Tibial nerve (tissue), 4 donors: ENCODE measurements around the gene SCARF1.

ENCODE experiments used
- EP300 ChIP-seq, 2 donors: sonication (generic); formaldehyde crosslinking; IDR thresholded peaks; one replicate each; pipeline ENCODE4 v1.6.1; 2017; ENCODE audit warnings: antibody characterized with exemption in 2 of 2, mild to moderate bottlenecking in 1 of 2
- POLR2A ChIP-seq, 2 donors: fragments of 450-650 bp; IDR thresholded peaks; one replicate each; pipeline ENCODE4 v1.6.1; 2017; ENCODE audit warnings: antibody characterized with exemption in 2 of 2, mild to moderate bottlenecking in 2 of 2, moderate library complexity in 2 of 2
- TF ChIP-seq, protein P1 (sequence below), 5 experiments: fragments of 200-600 bp in 3 of 5; fragments of 450-650 bp in 2 of 5; sonication (generic) in 3 of 5; IDR thresholded peaks; one replicate each; pipeline ENCODE4 v1.5.1; 2016 to 2019; ENCODE audit warnings: antibody characterized with exemption in 5 of 5, mild to moderate bottlenecking in 3 of 5, moderate library complexity in 2 of 5

DNA sequence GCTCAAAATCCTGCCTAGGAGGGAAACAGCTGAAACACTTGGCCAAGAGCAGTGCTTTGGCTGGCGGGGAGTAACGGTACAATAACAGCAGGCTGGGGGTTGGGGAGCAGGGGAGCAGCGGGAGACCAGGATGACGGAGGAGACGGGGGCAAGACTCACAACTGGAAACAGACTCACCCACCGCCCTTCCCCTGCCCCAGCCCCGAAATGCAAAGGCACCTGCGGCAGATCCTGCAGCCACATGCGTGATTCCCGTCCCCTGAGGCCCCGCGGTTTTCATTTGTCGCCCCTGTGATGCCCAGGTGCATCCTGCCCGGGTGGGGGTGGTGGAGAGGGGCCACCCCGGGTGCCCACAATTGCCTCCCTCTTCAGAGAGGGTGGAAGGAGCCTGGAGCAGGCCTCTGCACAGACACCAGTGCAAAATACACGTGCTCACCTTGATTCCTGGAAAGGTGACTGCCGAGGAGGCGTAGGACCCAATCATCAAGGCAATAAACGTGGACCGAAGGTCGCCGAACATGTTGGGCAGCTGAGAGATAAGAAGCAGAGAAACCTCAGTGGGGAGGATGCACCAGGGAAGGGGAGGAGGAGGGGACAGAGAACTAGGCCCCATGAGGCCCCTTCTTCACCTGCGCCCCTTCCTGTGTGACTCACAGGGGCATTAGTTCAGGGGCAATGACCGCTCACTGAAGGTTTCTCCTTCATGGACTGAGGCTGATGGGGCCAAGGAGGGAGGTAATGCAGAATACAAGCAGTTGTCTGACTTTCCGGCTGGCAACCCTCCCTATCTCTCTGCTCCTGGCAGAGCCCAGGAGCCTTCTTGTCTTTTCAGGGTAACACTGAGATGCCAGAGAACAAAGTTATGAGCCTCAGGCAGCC, 52.5 kb downstream of the SCARF1 start:
- TF ChIP-seq POLR2A (IDR thresholded peaks at IDR 0.05) (no peak), EP300 (IDR thresholded peaks at IDR 0.05) (no peak)
- TF ChIP-seq, protein P1, sequence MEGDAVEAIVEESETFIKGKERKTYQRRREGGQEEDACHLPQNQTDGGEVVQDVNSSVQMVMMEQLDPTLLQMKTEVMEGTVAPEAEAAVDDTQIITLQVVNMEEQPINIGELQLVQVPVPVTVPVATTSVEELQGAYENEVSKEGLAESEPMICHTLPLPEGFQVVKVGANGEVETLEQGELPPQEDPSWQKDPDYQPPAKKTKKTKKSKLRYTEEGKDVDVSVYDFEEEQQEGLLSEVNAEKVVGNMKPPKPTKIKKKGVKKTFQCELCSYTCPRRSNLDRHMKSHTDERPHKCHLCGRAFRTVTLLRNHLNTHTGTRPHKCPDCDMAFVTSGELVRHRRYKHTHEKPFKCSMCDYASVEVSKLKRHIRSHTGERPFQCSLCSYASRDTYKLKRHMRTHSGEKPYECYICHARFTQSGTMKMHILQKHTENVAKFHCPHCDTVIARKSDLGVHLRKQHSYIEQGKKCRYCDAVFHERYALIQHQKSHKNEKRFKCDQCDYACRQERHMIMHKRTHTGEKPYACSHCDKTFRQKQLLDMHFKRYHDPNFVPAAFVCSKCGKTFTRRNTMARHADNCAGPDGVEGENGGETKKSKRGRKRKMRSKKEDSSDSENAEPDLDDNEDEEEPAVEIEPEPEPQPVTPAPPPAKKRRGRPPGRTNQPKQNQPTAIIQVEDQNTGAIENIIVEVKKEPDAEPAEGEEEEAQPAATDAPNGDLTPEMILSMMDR (IDR thresholded peaks at IDR 0.05) = no peak
